GM23248 (cell line): ENCODE data around the gene MMP15. TPM values are rescaled to one million over a fixed set of nuclear protein-coding genes. Genes with fewer than 3 reads are reported as not detected.

ENCODE experiments used
- DNase-seq: peaks from one replicate; pipeline ENCODE4 v3.0.0-alpha.2; 2015
- H2AFZ ChIP-seq: fragments of 200-600 bp; sonication (generic); 2 replicates; pipeline ENCODE4 v1.6.1; 2016; ENCODE audit warnings: antibody characterized with exemption
- H3F3A ChIP-seq: fragments of 200-600 bp; sonication (generic); 2 replicates; pipeline ENCODE4 v1.6.1; 2016; ENCODE audit warnings: mild to moderate bottlenecking, antibody characterized with exemption, mixed run types; ENCODE audit not compliant: insufficient read depth
- H3K27ac ChIP-seq: fragments of 200-600 bp; sonication (generic); 2 replicates; pipeline ENCODE4 v1.5.1; 2016; ENCODE audit warnings: mild to moderate bottlenecking
- H3K27me3 ChIP-seq: fragments of 200-600 bp; sonication (generic); replicated peaks from 2 replicates; pipeline ENCODE4 v1.6.1; 2016; ENCODE audit warnings: mild to moderate bottlenecking; ENCODE audit not compliant: insufficient read depth
- H3K36me3 ChIP-seq: fragments of 200-600 bp; sonication (generic); 2 replicates; pipeline ENCODE4 v1.6.1; 2016; ENCODE audit warnings: low read depth, mild to moderate bottlenecking
- H3K4me1 ChIP-seq: fragments of 200-600 bp; sonication (generic); 2 replicates; pipeline ENCODE4 v1.6.1; 2016; ENCODE audit warnings: mild to moderate bottlenecking; ENCODE audit not compliant: insufficient read depth
- H3K4me2 ChIP-seq: fragments of 200-600 bp; sonication (generic); one replicate; pipeline ENCODE4 v1.6.1; 2016; ENCODE audit warnings: mild to moderate bottlenecking; ENCODE audit not compliant: unreplicated experiment
- H3K4me3 ChIP-seq: fragments of 200-600 bp; sonication (generic); 2 replicates; pipeline ENCODE4 v1.5.1; 2016; ENCODE audit warnings: mild to moderate bottlenecking
- H3K79me2 ChIP-seq: fragments of 200-600 bp; sonication (generic); 2 replicates; pipeline ENCODE4 v1.6.1; 2016; ENCODE audit warnings: mild to moderate bottlenecking; ENCODE audit not compliant: insufficient read depth
- H3K9ac ChIP-seq: fragments of 200-600 bp; sonication (generic); 2 replicates; pipeline ENCODE4 v1.6.1; 2016; ENCODE audit warnings: mild to moderate bottlenecking
- H3K9me2 ChIP-seq: fragments of 200-600 bp; sonication (generic); 2 replicates; pipeline ENCODE4 v1.6.1; 2016; ENCODE audit warnings: mixed run types, mild to moderate bottlenecking, moderate library complexity; ENCODE audit not compliant: insufficient read depth
- H3K9me3 ChIP-seq: fragments of 200-600 bp; sonication (generic); one replicate; pipeline ENCODE4 v1.6.1; 2017; ENCODE audit warnings: low read depth
- H4K20me1 ChIP-seq: fragments of 200-600 bp; sonication (generic); 2 replicates; pipeline ENCODE4 v1.6.0; 2016; ENCODE audit not compliant: insufficient read depth
- EZH2 ChIP-seq: fragments of 200-600 bp; sonication (generic); IDR thresholded peaks from 2 replicates; pipeline ENCODE4 v1.6.1; 2018; ENCODE audit warnings: antibody characterized with exemption, mild to moderate bottlenecking; ENCODE audit not compliant: insufficient read depth, poor library complexity, severe bottlenecking
- EZH2phosphoT487 ChIP-seq: fragments of 200-600 bp; sonication (generic); IDR thresholded peaks from 2 replicates; pipeline ENCODE4 v1.6.1; 2018; ENCODE audit warnings: antibody characterized with exemption, moderate library complexity, mild to moderate bottlenecking, low read depth; ENCODE audit not compliant: insufficient read depth
- WGBS, 2 experiments: methylation state at CpG; one replicate each; pipeline ENCODE4 v1.1.6; 2015 to 2017; ENCODE audit warnings: low lambda C conversion rate in 2 of 2, low coverage in 1 of 2; ENCODE audit errors: missing lambda C conversion rate in 2 of 2; 5-methylcytosine and 5-hydroxymethylcytosine counted together
- in situ Hi-C: fragments of 300-500 bp; cut with MboI; formaldehyde crosslinking; loops from 2 replicates; pipeline ENCODE4 v1.15.0; 2020
- polyA plus RNA-seq: library from polyadenylated mRNA; unstranded; fragments of >200 nt; fragmentation: Nextera tagmentation; extraction: Ambion mirVana; gene quantifications from 2 replicates; pipeline ENCODE4 v1.2.1, GENCODE V29; 2016
- total RNA-seq: library from RNA; depleted of rRNA; stranded (reverse); fragments of >200 nt; shearing (Covaris generic); gene quantifications from 2 replicates; pipeline ENCODE4 v1.2.3, GENCODE V29; 2014

MMP15 gene
- total and polyA plus RNA-seq, 2 experiments from 2014 or later = 0.45 to 1.4 TPM

- Histone ChIP-seq H3K4me3 (no peak overlapping the region), H3K79me2 (no peaks in the 10 kb centered on the region), H3K36me3 (no peaks in the 10 kb centered on the region), H2AFZ (no peak overlapping the region), H3K4me2 (no peak overlapping the region), H3F3A (no peaks in the 10 kb centered on the region), H3K9me2 (no peaks in the 10 kb centered on the region), H3K9ac (no peak overlapping the region), H4K20me1 (no peaks in the 10 kb centered on the region), H3K27me3 (no peaks in the 10 kb centered on the region; the same call in 1 of the 2 replicates), H3K27ac (no peak overlapping the region), H3K9me3 (no peaks in the 10 kb centered on the region), H3K4me1 (no peaks in the 10 kb centered on the region)
- 78 to 79% methylated on average over 10 of the region's 10 CpGs for WGBS, 2 experiments
- in situ Hi-C loops = no loop called here
- no peak for TF ChIP-seq EZH2
- no peak for TF ChIP-seq EZH2phosphoT487
- DNase-seq = no peak
These were observed 28.7 kb downstream of the MMP15 start for GRCh38 chr16:58054289-58054688.

GRCh38 chr16:58056580-58056979 lies 31.0 kb downstream of the MMP15 start:
- Histone ChIP-seq H3K27me3 (no peaks in the 10 kb centered on the region; the same call in 1 of the 2 replicates), H3K27ac (no peak overlapping the region), H3K4me1 (no peaks in the 10 kb centered on the region), H3K4me2 (no peak overlapping the region), H2AFZ (no peak overlapping the region), H3K9me2 (no peaks in the 10 kb centered on the region), H3K79me2 (no peaks in the 10 kb centered on the region), H4K20me1 (no peaks in the 10 kb centered on the region), H3F3A (no peaks in the 10 kb centered on the region), H3K36me3 (no peaks in the 10 kb centered on the region), H3K9ac (no peak overlapping the region), H3K4me3 (no peak overlapping the region), H3K9me3 (no peaks in the 10 kb centered on the region)
- in situ Hi-C loops = no loop called here
- no peak for TF ChIP-seq EZH2
- no peak for TF ChIP-seq EZH2phosphoT487
- 44 to 48% methylated on average over 5 of the region's 5 CpGs for WGBS, 2 experiments
- no peak for DNase-seq

GRCh38 chr16:58057121-58057520 lies 31.6 kb downstream of the MMP15 start:
- Histone ChIP-seq H3K9me2 (no peaks in the 10 kb centered on the region), H3K4me3 (no peak overlapping the region), H4K20me1 (no peaks in the 10 kb centered on the region), H3K27ac (no peak overlapping the region), H3F3A (no peaks in the 10 kb centered on the region), H3K36me3 (no peaks in the 10 kb centered on the region), H3K4me1 (no peaks in the 10 kb centered on the region), H3K4me2 (no peak overlapping the region), H3K9ac (no peak overlapping the region), H3K9me3 (no peaks in the 10 kb centered on the region), H3K27me3 (no peaks in the 10 kb centered on the region; the same call in 1 of the 2 replicates), H2AFZ (no peak overlapping the region), H3K79me2 (no peaks in the 10 kb centered on the region)
- no peak for DNase-seq
- 48 to 49% methylated on average over 5 of the region's 5 CpGs for WGBS, 2 experiments
- TF ChIP-seq EZH2phosphoT487 (no peak), EZH2 (no peak)
- in situ Hi-C loops = no loop called here

GRCh38 chr16:58057784-58058183 lies 32.2 kb downstream of the MMP15 start:
- Histone ChIP-seq H3K79me2 (no peaks in the 10 kb centered on the region), H3F3A (no peaks in the 10 kb centered on the region), H3K27me3 (no peaks in the 10 kb centered on the region; the same call in 1 of the 2 replicates), H4K20me1 (no peaks in the 10 kb centered on the region), H2AFZ (no peak overlapping the region), H3K27ac (no peak overlapping the region), H3K4me1 (no peaks in the 10 kb centered on the region), H3K9ac (no peak overlapping the region), H3K4me3 (no peak overlapping the region), H3K9me3 (no peaks in the 10 kb centered on the region), H3K4me2 (no peak overlapping the region), H3K9me2 (no peaks in the 10 kb centered on the region), H3K36me3 (no peaks in the 10 kb centered on the region)
- DNase-seq = no peak
- in situ Hi-C loops = no loop called here
- WGBS, 2 experiments = 43 to 44% methylated on average over 3 of the region's 3 CpGs
- no peak for TF ChIP-seq EZH2

GRCh38 chr16:58062821-58063220 lies 37.3 kb downstream of the MMP15 start:
- no peaks in the 10 kb centered on the region for H3F3A ChIP-seq
- in situ Hi-C loops = no loop called here
- 56 to 69% methylated on average over 4 of the region's 4 CpGs for WGBS, 2 experiments
- H3K27ac ChIP-seq = no peak overlapping the region
- no peak for DNase-seq
- no peak for TF ChIP-seq EZH2phosphoT487
- TF ChIP-seq EZH2 = no peak
- H3K9me3 ChIP-seq = no peaks in the 10 kb centered on the region
- H3K4me3 ChIP-seq = no peak overlapping the region
- no peaks in the 10 kb centered on the region for H3K36me3 ChIP-seq
- no peaks in the 10 kb centered on the region for H3K9me2 ChIP-seq
- no peak overlapping the region for H3K9ac ChIP-seq
- no peaks in the 10 kb centered on the region for H3K79me2 ChIP-seq
- H4K20me1 ChIP-seq = no peaks in the 10 kb centered on the region
- no peaks in the 10 kb centered on the region for H3K27me3 ChIP-seq
- no peak overlapping the region for H3K4me2 ChIP-seq
- no peak overlapping the region for H2AFZ ChIP-seq
- H3K4me1 ChIP-seq = no peaks in the 10 kb centered on the region
